ENCODE results near the gene DIP2C.

DIP2C gene

DNA sequence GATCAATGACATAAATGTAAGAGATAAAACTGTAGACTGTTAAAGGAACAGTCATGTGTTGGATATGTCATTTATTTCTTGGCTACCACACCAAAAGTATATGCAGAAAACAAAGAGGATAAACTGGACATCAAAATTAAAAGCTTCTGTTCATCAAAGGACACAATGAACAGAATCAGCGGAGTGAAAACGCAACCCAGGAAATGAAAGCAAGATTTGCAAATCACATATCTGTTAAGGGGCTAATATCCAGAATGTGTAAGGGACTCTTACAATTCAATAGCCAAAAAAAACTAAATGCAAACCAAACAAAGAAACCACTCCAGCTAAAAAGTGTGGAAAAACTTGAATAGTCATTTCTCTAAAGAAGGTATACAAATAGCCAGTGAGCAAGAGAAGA lies 390.0 kb downstream of the DIP2C start:
- Histone ChIP-seq H3K27ac (ENCODE audit: low read depth in 2 of 2, low read length in 2 of 2) (no peak overlapping the region), H3K4me1 (ENCODE audit: control insufficient read depth in 2 of 2, insufficient read depth in 2 of 2, low read length in 2 of 2) (no peaks in the 10 kb centered on the region), H3K27me3 (ENCODE audit: control insufficient read depth in 2 of 2, insufficient read depth in 2 of 2, low read length in 2 of 2) (no peaks in the 10 kb centered on the region), H3K36me3 (ENCODE audit: control insufficient read depth in 2 of 2, insufficient read depth in 2 of 2, low read length in 2 of 2) (peaks cover 2% of the 10 kb centered on the region in 2 donors), H3K4me3 (ENCODE audit: low read length in 2 of 2) (no peak overlapping the region), H3K9me3 (ENCODE audit: control insufficient read depth in 2 of 2, low read length in 2 of 2) (no peaks in the 10 kb centered on the region), H3K9ac (ENCODE audit: low read depth in 1 of 2, low read length in 2 of 2) (no peak overlapping the region)

DNA sequence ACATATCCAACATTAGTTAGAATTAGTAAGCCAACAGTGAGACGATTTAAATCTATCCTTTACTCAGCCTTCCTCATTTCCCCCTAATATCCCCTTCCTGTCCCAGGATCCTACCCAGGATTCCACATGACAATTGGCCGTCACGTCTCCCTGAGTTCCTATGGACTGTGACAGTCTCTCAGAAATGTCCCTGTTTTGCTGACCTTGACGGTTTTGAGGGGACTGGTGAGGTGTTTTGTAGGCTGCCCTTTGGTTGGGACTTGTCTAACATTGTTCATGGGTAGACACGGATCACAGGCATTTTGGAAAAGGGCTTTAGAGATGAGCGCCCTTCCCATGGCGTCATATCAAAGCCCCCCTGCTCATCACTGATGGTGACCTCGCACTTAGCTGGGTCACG lies 391.4 kb downstream of the DIP2C start:
- H3K27me3 ChIP-seq (ENCODE audit: control insufficient read depth in 2 of 2, insufficient read depth in 2 of 2, low read length in 2 of 2), result no peaks in the 10 kb centered on the region
- no peak overlapping the region for H3K9ac ChIP-seq (ENCODE audit: low read depth in 1 of 2, low read length in 2 of 2)
- no peaks in the 10 kb centered on the region for H3K4me1 ChIP-seq (ENCODE audit: control insufficient read depth in 2 of 2, insufficient read depth in 2 of 2, low read length in 2 of 2)
- H3K9me3 ChIP-seq (ENCODE audit: control insufficient read depth in 2 of 2, low read length in 2 of 2), result no peaks in the 10 kb centered on the region
- no peak overlapping the region for H3K4me3 ChIP-seq (ENCODE audit: low read length in 2 of 2)
- peaks cover 2% of the 10 kb centered on the region in 2 donors for H3K36me3 ChIP-seq (ENCODE audit: control insufficient read depth in 2 of 2, insufficient read depth in 2 of 2, low read length in 2 of 2)
- no peak overlapping the region for H3K27ac ChIP-seq (ENCODE audit: low read depth in 2 of 2, low read length in 2 of 2)

DNA sequence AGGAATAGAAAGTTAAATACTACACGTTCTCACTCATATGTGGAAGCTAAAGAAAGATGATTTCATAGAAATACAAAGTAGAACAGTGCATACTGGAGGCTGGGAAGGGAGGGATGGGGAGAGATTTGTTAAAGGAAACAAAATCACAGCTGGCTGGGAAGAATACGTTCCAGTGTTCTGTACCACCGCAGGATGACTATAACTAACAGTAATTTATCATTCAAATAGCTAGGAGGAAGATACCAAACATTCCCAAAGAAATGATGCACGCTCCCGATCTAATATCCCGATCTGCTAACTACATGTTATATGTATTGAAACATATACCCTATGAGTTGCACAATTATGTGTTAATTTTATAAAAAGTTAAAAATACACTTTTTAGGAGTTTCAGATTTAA lies 391.9 kb downstream of the DIP2C start:
- no peaks in the 10 kb centered on the region for H3K27me3 ChIP-seq (ENCODE audit: control insufficient read depth in 2 of 2, insufficient read depth in 2 of 2, low read length in 2 of 2)
- H3K4me1 ChIP-seq (ENCODE audit: control insufficient read depth in 2 of 2, insufficient read depth in 2 of 2, low read length in 2 of 2), result no peaks in the 10 kb centered on the region
- peaks cover 0 to 2% of the 10 kb centered on the region in 2 donors for H3K36me3 ChIP-seq (ENCODE audit: control insufficient read depth in 2 of 2, insufficient read depth in 2 of 2, low read length in 2 of 2)
- no peak overlapping the region for H3K9ac ChIP-seq (ENCODE audit: low read depth in 1 of 2, low read length in 2 of 2)
- H3K4me3 ChIP-seq (ENCODE audit: low read length in 2 of 2), result no peak overlapping the region
- no peaks in the 10 kb centered on the region for H3K9me3 ChIP-seq (ENCODE audit: control insufficient read depth in 2 of 2, low read length in 2 of 2)
- peak overlapping the region; percentile 11 to 27 for H3K27ac ChIP-seq (ENCODE audit: low read depth in 2 of 2, low read length in 2 of 2)

DNA sequence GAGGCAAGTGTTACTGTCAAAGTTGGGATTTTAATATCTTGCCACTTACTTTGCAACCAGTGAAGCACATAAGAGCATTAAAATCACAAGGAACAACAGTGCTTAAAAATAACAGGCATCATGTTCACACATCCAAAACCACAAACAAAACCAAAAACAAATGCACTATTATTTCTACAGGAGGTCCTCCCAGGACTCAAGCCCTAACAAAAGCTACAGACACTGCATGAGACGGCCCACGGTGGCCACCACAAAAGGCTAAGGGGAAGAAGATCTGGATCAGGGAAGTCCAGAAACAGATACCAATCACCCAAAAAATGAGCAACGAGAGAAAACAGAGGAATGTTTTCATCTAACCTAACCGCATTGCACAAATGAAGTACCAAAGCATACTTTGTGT lies 395.8 kb downstream of the DIP2C start:
- H3K4me3 ChIP-seq (ENCODE audit: low read length in 2 of 2), result no peak overlapping the region
- no peak overlapping the region for H3K9ac ChIP-seq (ENCODE audit: low read depth in 1 of 2, low read length in 2 of 2)
- no peak overlapping the region for H3K27ac ChIP-seq (ENCODE audit: low read depth in 2 of 2, low read length in 2 of 2)
- H3K36me3 ChIP-seq (ENCODE audit: control insufficient read depth in 2 of 2, insufficient read depth in 2 of 2, low read length in 2 of 2), result no peaks in the 10 kb centered on the region
- no peaks in the 10 kb centered on the region for H3K4me1 ChIP-seq (ENCODE audit: control insufficient read depth in 2 of 2, insufficient read depth in 2 of 2, low read length in 2 of 2)
- no peaks in the 10 kb centered on the region for H3K9me3 ChIP-seq (ENCODE audit: control insufficient read depth in 2 of 2, low read length in 2 of 2)
- H3K27me3 ChIP-seq (ENCODE audit: control insufficient read depth in 2 of 2, insufficient read depth in 2 of 2, low read length in 2 of 2), result no peaks in the 10 kb centered on the region

DNA sequence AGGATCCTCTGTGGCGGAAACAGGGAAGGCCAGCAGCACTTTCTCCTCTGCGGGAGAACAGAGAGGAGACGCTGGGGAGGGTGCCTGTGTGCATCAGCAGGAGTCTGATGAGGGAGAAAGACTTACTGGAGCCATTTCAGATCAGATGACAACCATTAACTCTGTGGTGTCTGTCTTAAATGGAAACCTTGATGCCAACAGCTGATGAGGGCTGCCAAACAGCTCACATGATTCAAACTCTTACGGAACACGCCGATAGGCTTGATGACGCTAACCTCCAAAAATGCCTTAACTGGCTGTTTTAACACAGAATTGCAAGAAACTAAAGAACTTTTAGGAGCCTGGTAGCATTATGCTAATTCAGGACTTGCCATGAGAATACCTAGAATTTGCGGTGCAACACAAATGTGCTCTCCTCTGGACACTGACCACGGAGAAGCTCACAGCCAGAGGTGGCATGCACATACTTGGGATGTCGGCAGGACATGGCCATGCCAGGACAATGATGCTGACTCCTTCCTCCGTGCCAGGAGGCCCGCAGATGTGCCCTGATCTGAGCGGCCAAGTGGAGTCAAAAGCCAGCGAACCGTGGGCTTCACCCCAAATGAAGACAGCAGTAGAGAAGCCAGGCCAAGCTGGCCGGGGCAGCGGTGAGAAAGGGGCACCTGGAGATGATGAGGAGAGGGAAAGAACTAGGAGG lies 399.3 kb downstream of the DIP2C start:
- no peaks in the 10 kb centered on the region for H3K4me1 ChIP-seq (ENCODE audit: control insufficient read depth in 2 of 2, insufficient read depth in 2 of 2, low read length in 2 of 2)
- no peaks in the 10 kb centered on the region for H3K9me3 ChIP-seq (ENCODE audit: control insufficient read depth in 2 of 2, low read length in 2 of 2)
- H3K27ac ChIP-seq (ENCODE audit: low read depth in 2 of 2, low read length in 2 of 2), result no peak overlapping the region
- H3K36me3 ChIP-seq (ENCODE audit: control insufficient read depth in 2 of 2, insufficient read depth in 2 of 2, low read length in 2 of 2), result peaks cover 0 to 7% of the 10 kb centered on the region in 2 donors
- H3K27me3 ChIP-seq (ENCODE audit: control insufficient read depth in 2 of 2, insufficient read depth in 2 of 2, low read length in 2 of 2), result no peaks in the 10 kb centered on the region
- H3K4me3 ChIP-seq (ENCODE audit: low read length in 2 of 2), result no peak overlapping the region
- H3K9ac ChIP-seq (ENCODE audit: low read depth in 1 of 2, low read length in 2 of 2), result no peak overlapping the region

DNA sequence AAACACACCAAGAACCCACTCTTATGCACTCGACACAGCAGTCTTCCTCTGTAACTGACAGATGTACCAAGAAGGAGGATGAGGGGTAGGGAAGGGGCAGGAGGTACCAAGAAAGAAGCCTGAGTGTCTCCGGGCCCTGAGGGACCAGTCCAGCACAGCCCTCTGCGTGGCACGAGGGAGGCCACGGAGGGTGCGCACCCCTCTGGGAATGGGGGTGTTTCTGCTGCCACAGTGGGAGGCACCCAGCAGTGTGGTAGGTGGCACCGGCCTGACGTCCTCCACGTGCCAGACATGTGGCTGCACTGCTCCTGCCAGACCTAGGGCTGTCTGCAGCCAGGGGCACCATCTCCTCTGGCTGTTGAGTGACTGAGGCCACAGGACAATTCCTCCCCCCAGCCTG lies 399.9 kb downstream of the DIP2C start:
- no peaks in the 10 kb centered on the region for H3K9me3 ChIP-seq (ENCODE audit: control insufficient read depth in 2 of 2, low read length in 2 of 2)
- H3K4me3 ChIP-seq (ENCODE audit: low read length in 2 of 2), result no peak overlapping the region
- no peaks in the 10 kb centered on the region for H3K27me3 ChIP-seq (ENCODE audit: control insufficient read depth in 2 of 2, insufficient read depth in 2 of 2, low read length in 2 of 2)
- H3K36me3 ChIP-seq (ENCODE audit: control insufficient read depth in 2 of 2, insufficient read depth in 2 of 2, low read length in 2 of 2), result peaks cover 0 to 7% of the 10 kb centered on the region in 2 donors
- no peaks in the 10 kb centered on the region for H3K4me1 ChIP-seq (ENCODE audit: control insufficient read depth in 2 of 2, insufficient read depth in 2 of 2, low read length in 2 of 2)
- no peak overlapping the region for H3K27ac ChIP-seq (ENCODE audit: low read depth in 2 of 2, low read length in 2 of 2)
- H3K9ac ChIP-seq (ENCODE audit: low read depth in 1 of 2, low read length in 2 of 2), result no peak overlapping the region

DNA sequence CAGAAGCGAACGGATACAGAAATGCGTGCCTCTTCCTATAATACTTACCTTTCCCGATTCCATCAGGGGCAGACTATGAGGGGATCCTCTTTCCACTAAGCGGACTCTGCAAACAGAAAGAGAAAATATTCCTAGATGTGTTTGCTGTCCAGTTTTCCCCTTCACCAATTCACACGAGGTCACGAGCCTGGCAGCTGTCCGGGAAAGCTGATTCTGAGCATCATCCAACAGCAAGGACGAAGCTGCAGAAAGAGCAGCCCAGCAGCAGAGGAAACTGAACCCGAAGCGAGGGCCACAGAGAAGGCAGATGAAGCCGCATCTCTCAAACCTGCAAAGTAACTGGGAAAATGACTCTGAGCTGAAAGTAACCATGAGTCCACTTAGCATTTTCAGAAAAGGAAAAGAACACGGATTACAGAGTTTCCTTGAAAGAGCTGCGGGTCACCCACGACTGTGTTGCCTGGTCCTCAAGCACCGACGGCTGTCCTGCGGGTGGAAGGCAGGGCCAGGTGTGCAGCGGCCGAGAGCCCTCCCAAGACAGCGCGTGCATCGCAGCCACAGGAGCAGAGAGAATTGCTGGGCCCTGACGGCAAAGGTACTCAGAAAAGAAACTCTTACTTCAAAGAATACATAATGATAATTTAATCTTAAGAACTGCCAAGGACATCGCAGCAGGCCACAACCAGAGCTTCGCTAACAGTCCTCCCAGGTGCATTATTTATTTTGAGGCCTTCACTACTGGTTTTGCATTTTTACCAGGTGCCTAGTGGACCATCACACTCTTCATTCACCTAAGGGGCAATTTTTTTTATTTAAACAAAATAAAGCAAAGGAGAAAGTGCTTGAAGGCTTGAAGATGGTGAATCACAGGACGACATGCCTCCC lies 400.9 kb downstream of the DIP2C start:
- no peak overlapping the region for H3K4me3 ChIP-seq (ENCODE audit: low read length in 2 of 2)
- H3K9me3 ChIP-seq (ENCODE audit: control insufficient read depth in 2 of 2, low read length in 2 of 2), result no peaks in the 10 kb centered on the region
- H3K36me3 ChIP-seq (ENCODE audit: control insufficient read depth in 2 of 2, insufficient read depth in 2 of 2, low read length in 2 of 2), result peaks cover 0 to 7% of the 10 kb centered on the region in 2 donors
- no peaks in the 10 kb centered on the region for H3K4me1 ChIP-seq (ENCODE audit: control insufficient read depth in 2 of 2, insufficient read depth in 2 of 2, low read length in 2 of 2)
- no peaks in the 10 kb centered on the region for H3K27me3 ChIP-seq (ENCODE audit: control insufficient read depth in 2 of 2, insufficient read depth in 2 of 2, low read length in 2 of 2)
- no peak overlapping the region for H3K9ac ChIP-seq (ENCODE audit: low read depth in 1 of 2, low read length in 2 of 2)
- no peak overlapping the region for H3K27ac ChIP-seq (ENCODE audit: low read depth in 2 of 2, low read length in 2 of 2)

DNA sequence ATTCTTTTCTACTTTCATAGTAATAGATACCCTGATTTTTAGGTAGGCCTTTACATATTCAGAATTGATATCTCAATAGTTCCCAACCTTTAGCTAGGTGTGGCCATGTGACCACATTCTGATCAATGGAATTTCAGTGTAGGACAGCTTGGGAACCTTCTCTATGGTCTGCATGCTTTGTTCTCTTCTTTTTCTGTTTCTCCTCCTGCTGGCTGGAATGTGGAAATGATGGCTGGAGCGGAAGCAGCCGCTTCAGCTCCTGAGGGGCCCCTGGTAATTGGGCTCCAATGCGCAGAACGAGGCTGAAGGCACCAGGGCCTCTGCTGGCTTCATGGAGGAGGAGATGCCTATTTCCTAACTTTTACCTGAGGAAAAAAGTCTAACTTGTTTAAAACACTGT lies 401.7 kb downstream of the DIP2C start:
- H3K4me1 ChIP-seq (ENCODE audit: control insufficient read depth in 2 of 2, insufficient read depth in 2 of 2, low read length in 2 of 2), result no peaks in the 10 kb centered on the region
- H3K9ac ChIP-seq (ENCODE audit: low read depth in 1 of 2, low read length in 2 of 2), result no peak overlapping the region
- H3K27ac ChIP-seq (ENCODE audit: low read depth in 2 of 2, low read length in 2 of 2), result no peak overlapping the region
- H3K36me3 ChIP-seq (ENCODE audit: control insufficient read depth in 2 of 2, insufficient read depth in 2 of 2, low read length in 2 of 2), result peaks cover 0 to 9% of the 10 kb centered on the region in 2 donors
- no peaks in the 10 kb centered on the region for H3K27me3 ChIP-seq (ENCODE audit: control insufficient read depth in 2 of 2, insufficient read depth in 2 of 2, low read length in 2 of 2)
- H3K4me3 ChIP-seq (ENCODE audit: low read length in 2 of 2), result no peak overlapping the region
- no peaks in the 10 kb centered on the region for H3K9me3 ChIP-seq (ENCODE audit: control insufficient read depth in 2 of 2, low read length in 2 of 2)

DNA sequence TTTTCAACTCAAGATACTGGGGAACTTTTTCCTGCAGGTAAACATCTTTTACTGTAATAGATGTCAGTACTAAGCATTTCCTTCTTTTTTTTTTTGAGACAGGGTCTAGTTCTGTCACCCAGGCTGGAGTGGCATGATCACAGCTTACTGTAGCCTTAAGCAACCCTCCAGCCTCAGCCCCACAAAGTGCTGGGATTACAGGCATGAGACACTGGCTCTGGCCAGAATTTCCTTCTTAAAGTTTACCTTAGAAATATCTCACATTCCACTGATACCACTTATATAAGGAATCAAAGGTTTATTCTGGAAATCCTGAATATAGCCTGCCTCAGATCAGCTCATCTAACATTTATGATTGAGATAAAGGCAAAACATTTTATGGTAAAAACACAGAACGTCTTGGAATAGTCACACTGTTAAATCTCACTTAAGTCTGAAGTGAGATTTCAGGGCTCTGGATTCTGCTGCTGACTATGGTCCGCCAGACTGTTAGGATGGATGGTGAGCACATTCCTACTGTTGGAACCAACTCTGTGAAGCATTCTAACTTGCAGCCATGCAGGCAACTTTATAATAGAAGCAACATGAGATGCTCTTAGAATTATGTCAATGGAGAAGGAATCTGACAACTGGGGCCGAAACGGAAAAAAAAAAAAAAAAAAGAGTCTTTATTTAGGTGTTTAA lies 402.3 kb downstream of the DIP2C start:
- no peak overlapping the region for H3K9ac ChIP-seq (ENCODE audit: low read depth in 1 of 2, low read length in 2 of 2)
- H3K4me3 ChIP-seq (ENCODE audit: low read length in 2 of 2), result no peak overlapping the region
- no peaks in the 10 kb centered on the region for H3K27me3 ChIP-seq (ENCODE audit: control insufficient read depth in 2 of 2, insufficient read depth in 2 of 2, low read length in 2 of 2)
- H3K9me3 ChIP-seq (ENCODE audit: control insufficient read depth in 2 of 2, low read length in 2 of 2), result no peaks in the 10 kb centered on the region
- no peak overlapping the region for H3K27ac ChIP-seq (ENCODE audit: low read depth in 2 of 2, low read length in 2 of 2)
- H3K36me3 ChIP-seq (ENCODE audit: control insufficient read depth in 2 of 2, insufficient read depth in 2 of 2, low read length in 2 of 2), result peaks cover 0 to 13% of the 10 kb centered on the region in 2 donors
- no peaks in the 10 kb centered on the region for H3K4me1 ChIP-seq (ENCODE audit: control insufficient read depth in 2 of 2, insufficient read depth in 2 of 2, low read length in 2 of 2)

DNA sequence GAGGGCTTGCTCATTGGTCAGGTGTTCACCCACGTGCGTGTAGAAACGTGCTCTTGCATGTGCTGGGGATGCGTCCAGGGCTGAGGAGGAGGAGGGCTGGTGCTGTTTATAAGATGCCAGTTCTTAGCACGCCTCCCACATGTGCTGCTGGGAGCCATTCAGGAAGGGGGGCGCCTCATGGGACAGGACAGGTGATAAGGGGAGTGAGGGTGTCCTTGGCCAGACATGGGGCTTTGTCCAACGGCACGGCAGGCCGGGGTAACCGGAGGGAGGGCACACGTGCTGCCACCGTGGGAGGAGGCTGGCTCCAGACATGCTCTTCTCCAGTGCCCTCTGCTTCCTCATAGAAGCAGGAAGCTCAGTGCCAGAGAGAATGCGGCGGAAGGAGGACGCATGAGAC lies 404.3 kb downstream of the DIP2C start:
- H3K36me3 ChIP-seq (ENCODE audit: control insufficient read depth in 2 of 2, insufficient read depth in 2 of 2, low read length in 2 of 2), result peaks cover 0 to 20% of the 10 kb centered on the region in 2 donors
- H3K27me3 ChIP-seq (ENCODE audit: control insufficient read depth in 2 of 2, insufficient read depth in 2 of 2, low read length in 2 of 2), result no peaks in the 10 kb centered on the region
- H3K27ac ChIP-seq (ENCODE audit: low read depth in 2 of 2, low read length in 2 of 2), result no peak overlapping the region
- no peak overlapping the region for H3K9ac ChIP-seq (ENCODE audit: low read depth in 1 of 2, low read length in 2 of 2)
- H3K4me1 ChIP-seq (ENCODE audit: control insufficient read depth in 2 of 2, insufficient read depth in 2 of 2, low read length in 2 of 2), result no peaks in the 10 kb centered on the region
- H3K4me3 ChIP-seq (ENCODE audit: low read length in 2 of 2), result no peak overlapping the region
- H3K9me3 ChIP-seq (ENCODE audit: control insufficient read depth in 2 of 2, low read length in 2 of 2), result no peaks in the 10 kb centered on the region

Data from mucosa of rectum (tissue), 2 donors.